Measurements from ENCODE around the gene PLA2G7.
"Not testable (repeated sequence)": the region's sequence is repeated elsewhere in the genome, so short reads cannot be mapped to it uniquely, and the experiment has no call there.

PLA2G7 gene

DNA sequence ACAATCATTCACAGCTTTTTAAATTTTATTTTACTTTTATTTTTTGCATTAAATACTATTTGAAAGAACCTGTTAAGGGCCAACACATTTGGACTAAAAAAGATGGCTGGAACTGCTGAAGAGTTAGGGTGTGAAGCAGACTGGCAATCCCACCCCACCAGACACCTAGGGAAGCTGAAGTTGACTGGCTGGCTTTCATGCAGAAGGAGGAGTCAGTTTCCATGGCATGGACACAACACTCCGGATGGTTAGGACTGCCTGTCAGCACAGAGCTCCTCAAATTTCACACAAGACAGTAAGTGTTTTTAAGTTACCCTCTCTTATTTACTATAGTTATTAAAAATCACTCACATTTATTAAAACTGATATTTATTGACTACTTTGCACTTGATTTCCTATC is 11.5 kb upstream of the PLA2G7 start, which contains the start of gene ANKRD66:
Gene ANKRD66 (plus strand): TSS at position 238 of the 400 bp plus-strand sequence. CDS start 5,016 bp downstream, outside the sequence.
- no peak for DNase-seq

DNA sequence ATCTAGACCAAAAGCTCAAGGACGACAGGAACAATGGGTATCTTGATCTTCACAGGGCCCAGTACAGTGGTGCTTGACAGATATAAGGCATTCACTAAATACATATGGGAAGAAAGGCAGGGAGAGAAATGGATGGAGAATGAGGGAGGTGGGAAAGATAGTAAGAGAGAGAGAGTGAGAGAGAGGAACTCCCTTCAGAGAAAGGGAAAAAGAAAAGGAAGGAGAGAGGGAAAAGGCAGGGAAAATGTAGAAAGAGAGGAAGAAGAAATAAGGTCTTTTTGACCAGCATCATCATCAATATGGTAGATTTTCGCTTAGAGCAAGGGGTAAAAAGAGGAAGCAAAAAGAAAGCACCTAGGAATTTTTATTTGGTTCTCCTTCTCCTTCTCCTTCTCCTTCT is 10.8 kb upstream of the PLA2G7 start:
- no peak for DNase-seq

DNA sequence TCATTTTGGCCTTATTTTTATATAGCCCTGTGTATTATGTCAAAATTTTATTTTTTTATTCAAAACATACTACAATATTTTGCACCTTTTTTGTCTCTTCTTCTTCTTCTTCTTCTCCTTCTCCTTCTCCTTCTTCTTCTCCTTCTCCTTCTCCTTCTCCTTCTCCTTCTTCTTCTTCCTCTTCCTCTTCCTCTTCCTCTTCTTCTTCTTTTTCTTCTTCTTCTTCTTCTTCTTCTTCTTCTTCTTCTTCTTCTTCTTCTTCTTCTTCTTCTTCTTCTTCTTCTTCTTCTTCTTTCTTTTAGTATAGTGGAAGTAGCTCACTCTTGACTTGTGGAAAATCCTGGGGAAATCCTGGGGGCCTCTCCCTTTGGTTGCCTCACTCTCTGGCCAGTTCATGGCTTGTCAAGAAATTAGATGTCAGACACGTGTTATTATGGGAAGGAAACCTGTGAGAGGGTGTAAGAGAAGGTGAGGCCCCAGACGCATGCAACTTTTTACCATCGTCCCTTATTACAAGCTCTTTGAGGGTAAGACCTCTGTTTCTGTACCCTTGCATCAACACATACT is 9.1 kb upstream of the PLA2G7 start:
- not testable (repeated sequence) for DNase-seq

DNA sequence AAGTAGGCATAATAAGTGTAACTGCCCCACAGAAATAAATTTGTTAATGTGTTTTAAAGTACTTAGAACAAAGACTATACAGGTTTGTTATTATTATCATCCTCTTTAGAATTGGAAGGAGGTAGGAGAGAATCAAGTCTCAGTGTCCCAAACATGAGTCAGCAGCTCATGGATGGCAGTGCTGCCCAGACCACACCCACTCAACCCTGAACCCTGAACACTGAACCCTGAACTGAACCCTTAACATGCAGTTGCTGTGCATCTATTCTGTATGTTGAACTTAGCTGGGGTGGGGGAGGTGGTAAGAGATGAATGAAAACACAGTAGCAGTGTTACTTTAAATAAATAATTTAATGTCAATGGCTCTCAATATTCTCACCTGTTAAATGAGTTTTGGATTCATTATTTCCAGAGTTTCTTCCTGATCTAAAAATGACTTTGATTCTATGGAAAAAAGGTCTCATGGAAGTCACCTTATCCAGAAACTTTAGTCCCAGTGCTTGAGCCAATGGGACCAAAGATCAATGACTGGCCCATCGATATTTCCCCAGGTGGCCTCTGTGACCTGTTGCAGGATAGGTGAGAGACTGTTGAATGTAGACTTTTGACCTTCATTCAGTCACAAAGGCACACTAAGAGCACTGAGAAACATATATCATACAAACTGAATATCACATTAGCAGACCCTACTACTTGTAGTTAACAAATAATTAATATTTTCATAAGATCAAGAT is 8.4 kb upstream of the PLA2G7 start:
- DNase-seq: no peak

DNA sequence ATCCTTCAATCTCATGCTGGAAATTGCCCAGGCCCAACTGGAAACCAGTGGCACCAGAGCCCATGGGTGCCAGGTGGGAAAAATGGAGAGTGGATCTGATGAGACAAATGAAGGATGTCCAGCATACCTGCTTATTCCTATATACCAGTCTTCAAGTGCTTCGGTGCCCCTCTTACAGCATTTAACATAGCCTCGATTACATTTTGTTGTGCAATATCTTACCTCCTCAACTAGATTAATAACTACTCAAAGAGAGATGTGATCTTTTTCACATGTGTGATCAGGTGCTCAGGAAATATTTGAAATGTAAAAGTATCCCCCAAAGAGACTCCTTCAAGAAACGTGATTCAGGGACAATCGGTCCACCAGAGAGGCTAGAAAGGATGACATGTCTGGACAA is 6.7 kb upstream of the PLA2G7 start:
- no peak for DNase-seq

DNA sequence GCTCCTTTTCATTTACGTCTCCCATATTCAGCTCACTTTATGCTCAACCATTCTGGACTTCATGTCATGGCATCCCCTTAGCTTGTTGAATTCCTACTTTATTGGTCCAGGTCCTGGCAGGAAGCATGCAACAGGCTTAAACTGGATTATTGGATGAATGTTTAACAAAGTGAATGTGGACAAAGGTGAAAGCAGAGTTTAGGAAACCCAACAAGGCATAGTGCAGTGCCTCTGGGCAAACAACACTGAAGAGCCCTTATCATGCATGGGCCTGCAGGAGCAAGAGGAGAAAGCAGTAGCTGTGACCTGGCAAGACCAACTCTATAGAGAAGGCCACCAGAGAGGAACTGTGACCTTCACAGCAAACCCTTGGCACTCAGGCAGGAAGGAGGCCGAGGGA is 6.3 kb upstream of the PLA2G7 start:
- DNase-seq: no peak

DNA sequence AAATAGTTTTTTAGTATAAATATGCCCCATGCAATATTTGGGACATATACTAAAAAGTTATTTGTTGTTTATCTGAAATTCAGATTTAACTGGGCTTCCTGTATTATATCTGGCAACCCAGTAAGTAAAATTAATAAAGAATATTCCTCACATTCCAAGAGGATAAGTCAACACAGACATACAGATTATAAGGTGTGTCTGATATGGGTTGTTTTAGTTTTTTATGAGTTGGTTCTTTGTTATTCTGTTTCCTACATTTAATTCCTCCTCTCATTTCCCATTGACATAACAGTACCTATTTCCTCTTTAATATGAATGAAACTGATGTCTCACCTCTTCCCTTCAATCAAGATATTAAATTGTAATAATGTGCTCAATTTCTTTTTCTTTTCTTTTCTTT is 1.7 kb upstream of the PLA2G7 start:
- no peak for DNase-seq

DNA sequence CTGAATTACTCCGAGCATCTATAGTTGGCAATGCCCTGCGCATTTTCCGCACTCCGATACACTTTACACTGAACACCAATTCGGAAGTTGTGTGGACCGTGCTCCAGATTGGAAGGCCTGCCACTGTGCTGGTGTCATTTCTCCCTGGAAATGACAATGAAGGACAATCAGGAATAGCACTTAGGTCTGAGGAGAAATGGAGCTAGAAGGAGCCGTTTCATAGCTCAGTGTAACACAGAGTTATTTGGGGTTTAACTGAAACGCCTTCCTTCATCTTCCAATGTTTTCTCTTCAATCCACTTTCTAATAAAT is 501 bp upstream of the PLA2G7 start:
- no peak for DNase-seq

DNA sequence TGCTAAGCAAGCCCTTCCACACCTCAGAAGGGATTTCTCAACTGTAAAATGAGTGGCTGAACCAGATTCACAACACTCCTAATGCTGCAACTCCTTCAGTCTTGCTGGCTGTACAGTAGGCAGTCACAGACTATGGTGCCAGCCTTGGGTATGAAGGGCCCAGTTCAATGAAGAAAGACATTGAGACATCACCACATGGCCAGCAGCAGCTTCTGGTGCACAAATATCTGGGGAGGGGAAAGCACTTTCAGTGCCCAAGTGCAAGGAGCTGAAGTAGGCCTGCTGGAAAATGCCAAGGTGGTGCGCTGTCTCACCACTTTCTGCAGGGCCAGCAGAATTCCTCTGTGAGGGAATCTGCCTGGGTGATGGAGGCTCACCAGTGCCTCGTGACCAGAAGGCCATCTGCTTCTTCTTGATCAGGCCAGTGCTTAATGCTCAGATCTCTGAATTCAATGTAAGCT is 1.8 kb downstream of the PLA2G7 start:
- DNase-seq: no peak

DNA sequence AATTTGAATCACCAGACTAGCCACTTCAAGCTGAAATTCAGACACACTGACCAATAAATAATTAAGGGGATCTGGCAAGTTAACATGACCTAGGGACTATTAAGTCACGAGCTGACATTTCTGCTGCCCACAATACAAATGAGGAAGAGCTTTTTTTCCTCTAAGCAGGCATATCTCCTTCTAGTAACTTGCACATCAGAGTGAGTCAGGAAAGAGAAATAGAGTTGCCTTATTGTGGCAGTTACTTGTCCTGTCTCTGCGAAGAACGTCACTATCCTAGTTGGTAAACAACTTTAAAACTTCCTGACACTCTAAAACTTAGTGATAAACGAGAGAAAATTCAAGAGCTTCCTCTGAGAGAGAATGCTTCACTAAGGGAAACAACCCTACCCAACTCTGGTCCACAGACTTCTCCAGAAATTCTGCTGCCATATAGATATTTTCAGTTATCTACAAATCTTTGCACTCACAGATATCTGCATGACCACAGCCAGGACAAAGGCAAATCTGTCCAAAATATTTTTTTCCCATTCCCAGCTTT is 4.2 kb downstream of the PLA2G7 start:
- no peak for DNase-seq

DNA sequence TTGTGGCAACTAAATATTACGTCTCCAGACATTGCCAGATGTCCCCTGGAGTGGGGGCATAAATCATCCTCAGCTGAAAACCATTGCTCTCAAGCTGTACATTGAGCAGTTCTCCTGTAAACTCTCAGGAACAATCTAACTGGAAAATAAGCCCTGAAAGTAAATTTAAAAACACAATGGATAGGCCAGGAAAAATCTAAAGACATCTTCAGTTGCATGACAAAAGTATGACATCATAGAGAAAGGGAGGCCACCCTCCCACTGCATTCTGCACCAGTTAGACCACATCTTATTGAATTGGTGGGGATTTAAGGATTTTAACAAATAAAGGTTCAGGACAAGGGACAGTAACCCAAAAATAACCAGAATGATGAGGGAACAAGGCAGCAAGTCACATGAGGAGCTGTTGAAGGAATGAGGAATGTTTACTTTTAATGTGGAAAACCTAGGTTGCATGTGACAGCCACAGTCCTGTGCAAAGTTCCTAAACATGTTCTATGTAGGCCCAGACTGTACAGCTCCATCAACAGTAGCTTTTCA is 5.3 kb downstream of the PLA2G7 start:
- DNase-seq: no peak

DNA sequence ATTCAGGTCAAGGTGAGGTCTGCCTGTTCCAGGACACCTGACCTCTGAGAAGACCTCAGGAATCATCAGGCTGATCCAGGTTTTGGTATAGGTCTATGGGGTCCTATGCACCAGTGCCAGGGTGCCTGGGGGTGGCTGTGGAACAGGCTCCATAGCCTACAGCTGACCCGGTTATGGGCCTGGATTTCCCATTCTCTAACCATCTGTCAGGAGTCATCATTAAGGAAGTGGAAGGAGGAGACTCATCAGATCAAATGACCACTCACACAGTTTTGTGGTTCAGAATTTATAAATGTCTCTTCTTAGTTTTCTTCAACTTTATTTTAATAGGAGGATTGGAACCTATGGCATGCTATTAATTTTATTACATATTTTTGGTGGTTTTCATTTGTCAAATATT is 14.8 kb downstream of the PLA2G7 start:
- DNase-seq: no peak

DNA sequence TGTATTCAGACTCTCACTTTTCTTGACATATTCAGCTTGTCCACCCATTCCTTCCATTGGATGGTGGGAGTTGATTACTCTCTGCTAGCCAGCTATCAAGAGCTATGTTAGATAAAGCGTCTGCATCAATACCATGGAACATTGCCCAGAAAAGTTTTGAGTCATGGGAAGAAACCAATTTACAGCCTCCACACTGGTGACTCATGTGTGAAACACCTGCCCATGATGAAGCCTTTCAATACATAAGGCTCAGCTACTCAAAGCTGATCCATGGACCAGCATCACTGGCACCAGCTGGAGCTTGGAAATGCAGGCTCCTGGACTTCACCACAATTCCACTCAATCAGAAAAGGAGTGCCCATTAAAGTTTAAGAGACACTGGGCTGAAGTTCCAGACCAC is 16.1 kb downstream of the PLA2G7 start:
- DNase-seq: no peak

DNA sequence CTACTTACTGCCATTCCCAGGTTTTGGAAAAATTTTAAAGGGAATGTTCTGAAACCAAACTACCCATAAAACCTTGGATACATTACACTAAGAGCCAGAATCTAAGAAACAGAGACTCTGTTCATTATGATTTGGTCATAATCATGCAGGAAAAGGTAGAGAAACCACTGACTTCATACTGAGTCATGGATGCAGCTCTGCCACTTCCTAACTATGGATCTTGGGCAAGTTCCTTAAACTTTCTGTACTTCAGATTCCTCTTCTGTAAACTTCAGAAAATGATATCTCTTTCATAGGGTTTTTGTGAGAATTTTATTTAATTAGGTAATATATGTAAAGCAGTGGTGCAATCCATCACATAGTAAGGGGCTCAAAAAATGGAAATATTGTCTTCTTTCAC is 20.0 kb downstream of the PLA2G7 start:
- no peak for DNase-seq

DNA sequence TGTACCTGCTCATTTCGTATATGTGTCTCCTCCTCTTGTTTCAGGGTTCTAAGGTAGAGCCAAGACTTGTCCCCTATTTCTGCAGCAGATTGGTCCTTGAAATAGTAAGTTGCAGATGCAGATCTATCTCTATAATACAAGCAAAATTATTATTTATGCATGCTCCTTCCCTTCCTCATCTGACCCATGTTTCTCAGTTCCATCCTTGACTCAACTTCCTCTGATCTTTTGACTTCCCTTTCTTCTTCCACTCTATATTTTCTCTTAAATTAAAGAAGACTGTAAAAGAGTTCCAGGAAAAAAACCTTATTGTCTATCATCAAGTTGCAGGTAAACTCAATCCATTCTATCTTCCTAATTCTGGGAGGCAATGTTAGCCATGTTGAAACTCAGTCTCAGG is 23.7 kb downstream of the PLA2G7 start:
- DNase-seq: no peak

DNA sequence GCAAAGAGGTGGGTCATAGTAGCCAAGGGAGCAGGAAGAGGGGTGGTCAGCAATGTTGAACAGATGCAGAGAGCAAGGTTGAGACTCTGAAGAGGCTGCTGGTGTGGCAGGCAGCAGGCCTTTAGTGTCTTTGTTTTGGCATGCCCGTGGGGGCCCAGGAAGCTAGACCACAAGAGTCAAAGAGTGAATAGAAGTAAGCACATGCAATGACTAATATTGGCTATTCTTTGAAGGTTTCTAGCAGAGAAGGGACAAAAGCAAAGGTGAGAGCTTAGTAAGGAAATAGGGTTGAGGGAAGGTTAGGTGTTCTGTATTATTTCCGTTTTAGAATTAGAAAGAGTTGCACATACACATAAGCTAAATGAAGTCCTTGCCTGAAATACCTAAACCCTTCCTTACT is 28.7 kb downstream of the PLA2G7 start:
- DNase-seq: no peak

DNA sequence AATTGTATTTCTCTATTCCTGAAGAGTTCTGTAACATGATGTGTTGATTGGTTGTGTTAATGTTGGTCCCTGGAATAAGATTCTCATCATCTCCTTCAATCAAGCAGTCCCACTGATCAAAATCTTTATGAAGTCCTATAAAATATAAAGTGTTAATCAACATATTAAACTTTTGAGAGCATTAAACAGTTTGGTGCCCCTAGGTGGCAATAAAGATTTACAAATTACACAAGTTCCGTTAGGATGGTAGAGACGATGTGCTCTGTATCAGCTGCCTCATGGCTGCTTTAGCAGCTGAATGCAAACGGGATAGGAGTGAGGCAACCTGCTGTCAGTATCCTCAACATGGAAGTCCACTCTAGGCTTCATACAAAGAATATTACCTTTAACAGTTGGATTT is 30.6 kb downstream of the PLA2G7 start:
- no peak for DNase-seq

DNA sequence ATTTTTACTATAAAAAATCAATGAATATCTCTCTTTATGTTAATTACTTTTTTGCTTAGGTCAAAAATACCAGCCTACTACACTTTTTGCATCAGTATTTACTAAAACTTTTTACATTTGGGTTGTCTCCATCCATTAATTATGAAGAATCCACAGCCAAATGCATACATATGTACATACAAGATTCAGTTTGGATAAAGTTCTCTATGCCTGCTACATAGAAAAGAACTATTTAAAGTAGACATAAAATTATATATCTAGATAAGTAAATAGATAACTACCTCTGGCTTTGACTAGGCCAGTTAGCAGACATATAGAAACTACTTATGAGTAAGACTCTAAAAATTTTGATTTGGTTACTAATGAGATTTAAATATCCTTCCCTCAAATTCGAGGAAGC is 35.2 kb downstream of the PLA2G7 start:
- DNase-seq: no peak

DNA sequence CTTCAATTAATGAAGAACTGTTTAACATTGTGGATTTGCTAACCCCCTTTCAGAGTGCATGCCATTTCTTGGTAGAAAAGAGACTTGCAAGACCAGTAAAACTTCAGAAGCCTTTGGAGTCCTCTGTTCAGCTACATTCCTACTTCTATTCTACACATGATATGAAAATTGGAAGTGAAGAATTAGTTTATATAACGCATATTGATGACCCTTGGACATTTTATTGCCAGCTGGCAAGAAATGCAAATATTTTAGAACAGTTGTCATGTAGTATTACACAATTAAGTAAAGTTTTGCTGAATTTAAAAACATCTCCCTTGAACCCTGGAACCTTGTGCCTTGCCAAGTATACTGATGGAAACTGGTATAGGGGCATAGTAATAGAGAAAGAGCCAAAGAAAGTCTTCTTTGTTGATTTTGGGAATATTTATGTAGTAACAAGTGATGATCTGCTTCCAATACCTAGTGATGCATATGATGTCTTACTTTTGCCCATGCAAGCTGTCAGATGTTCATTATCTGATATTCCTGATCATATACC is 44.2 kb downstream of the PLA2G7 start:
- DNase-seq: no peak

DNA sequence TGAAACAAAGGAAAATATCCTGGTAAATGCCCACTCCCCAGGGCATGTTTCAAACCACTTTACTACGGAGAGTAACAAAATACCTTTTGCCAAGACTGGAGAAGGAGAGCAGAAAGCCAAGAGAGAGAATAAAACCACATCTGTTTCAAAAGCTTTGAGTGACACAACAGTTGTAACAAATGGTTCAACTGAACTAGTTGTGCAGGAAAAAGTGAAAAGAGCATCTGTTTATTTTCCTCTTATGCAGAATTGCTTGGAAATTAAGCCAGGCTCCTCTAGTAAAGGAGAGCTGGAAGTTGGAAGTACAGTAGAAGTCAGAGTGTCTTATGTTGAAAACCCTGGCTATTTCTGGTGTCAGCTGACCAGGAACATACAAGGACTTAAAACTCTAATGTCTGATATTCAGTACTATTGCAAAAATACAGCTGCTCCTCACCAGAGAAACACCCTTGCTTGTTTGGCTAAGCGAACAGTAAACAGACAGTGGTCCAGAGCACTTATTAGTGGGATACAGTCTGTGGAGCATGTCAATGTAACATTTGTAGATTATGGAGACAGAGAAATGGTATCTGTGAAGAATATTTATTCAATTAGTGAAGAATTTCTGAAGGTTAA is 44.9 kb downstream of the PLA2G7 start:
- no peak for DNase-seq

DNA sequence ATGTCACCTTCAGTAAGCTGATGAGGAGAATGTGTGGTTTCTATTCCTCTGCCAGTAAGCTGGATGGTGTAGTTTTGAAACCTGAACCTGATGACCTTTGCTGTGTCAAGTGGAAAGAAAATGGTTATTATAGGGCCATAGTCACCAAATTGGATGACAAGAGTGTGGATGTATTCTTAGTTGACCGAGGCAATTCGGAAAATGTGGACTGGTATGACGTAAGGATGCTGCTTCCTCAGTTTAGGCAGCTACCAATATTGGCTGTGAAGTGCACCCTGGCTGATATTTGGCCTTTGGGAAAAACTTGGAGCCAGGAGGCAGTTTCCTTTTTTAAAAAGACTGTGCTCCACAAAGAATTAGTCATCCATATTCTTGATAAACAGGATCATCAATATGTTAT is 45.5 kb downstream of the PLA2G7 start:
- no peak for DNase-seq

DNA sequence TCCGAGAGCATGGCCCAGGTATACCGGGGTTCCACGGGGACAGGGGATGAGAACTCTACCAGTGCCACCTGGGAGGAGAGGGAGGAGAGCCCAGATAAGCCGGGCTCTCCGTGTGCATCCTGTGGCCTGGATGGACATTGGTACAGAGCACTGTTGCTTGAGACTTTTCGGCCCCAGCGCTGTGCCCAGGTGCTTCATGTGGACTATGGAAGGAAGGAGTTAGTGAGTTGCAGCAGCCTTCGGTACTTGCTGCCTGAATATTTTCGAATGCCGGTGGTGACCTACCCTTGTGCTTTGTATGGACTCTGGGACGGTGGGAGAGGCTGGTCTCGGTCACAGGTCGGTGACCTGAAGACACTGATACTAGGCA is 46.2 kb downstream of the PLA2G7 start:
- DNase-seq: no peak

DNA sequence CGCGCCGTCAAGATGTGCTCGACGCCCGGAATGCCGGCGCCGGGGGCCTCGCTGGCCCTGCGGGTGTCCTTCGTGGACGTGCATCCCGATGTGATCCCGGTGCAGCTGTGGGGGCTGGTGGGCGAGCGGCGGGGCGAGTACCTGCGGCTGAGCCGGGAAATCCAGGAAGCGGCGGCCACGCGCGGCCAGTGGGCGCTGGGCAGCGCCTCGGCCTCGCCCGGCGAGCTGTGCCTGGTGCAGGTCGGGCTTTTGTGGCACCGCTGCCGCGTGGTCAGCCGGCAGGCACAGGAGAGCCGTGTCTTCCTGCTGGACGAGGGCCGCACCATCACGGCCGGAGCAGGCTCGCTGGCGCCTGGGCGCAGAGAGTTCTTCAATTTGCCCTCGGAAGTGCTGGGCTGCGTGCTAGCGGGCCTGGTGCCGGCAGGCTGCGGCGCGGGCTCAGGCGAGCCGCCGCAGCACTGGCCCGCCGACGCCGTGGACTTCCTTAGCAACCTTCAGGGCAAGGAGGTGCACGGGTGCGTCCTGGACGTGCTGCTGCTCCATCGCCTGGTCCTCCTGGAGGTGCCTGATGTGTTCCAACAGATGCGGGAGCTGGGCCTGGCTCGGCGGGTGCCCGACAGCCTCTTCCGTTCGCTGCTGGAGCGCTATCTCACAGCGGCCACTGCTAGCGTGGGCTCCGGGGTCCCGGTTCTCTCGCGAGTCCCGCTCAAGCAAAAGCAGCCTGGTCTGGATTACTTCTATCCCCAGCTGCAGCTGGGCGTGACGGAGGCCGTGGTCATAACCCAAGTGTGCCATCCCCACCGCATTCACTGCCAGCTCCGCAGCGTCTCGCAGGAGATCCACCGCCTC is 46.8 kb downstream of the PLA2G7 start:
- no peak for DNase-seq

All from NCI-H446 treated with DMSO at 0.1 percent for 48 hours (cell line).